HepG2 (cell line): ENCODE measurements around the gene CACTIN. TPM values are rescaled to one million over a fixed set of nuclear protein-coding genes. Genes with fewer than 3 reads are reported as not detected.

Experiments
- ARID5B ChIP-seq: IDR thresholded peaks from 2 replicates; pipeline ENCODE4 v1.4.0; 2020; ENCODE audit warnings: mild to moderate bottlenecking, missing genetic modification reagents
- ATF4 ChIP-seq, 2 experiments: fragments of 450-650 bp in 1 of 2; sonication (generic) in 1 of 2; formaldehyde crosslinking; IDR thresholded peaks; 2 replicates each; pipeline versions ENCODE4 v1.5.0 to v1.8.0; 2020 to 2022; ENCODE audit warnings: mild to moderate bottlenecking in 1 of 2, missing genetic modification reagents in 1 of 2
- BRCA1 ChIP-seq: sonication (generic); formaldehyde crosslinking; IDR thresholded peaks from 2 replicates; pipeline ENCODE4 v1.4.0; 2020; ENCODE audit warnings: missing genetic modification reagents
- CERS6 ChIP-seq: sonication (generic); formaldehyde crosslinking; IDR thresholded peaks from 2 replicates; pipeline ENCODE4 v1.5.0; 2020; ENCODE audit warnings: missing genetic modification reagents
- EP300 ChIP-seq, 3 experiments: sonication (generic) in 1 of 3; formaldehyde crosslinking in 1 of 3; IDR thresholded peaks; 2 replicates each; pipeline versions ENCODE4 v1.5.1 to v1.6.1; 2011 to 2020; ENCODE audit warnings: low read depth in 2 of 3, low read length in 2 of 3, borderline replicate concordance in 1 of 3, improper control_type of control experiment in 1 of 3, mild to moderate bottlenecking in 1 of 3, missing genetic modification reagents in 1 of 3, moderate library complexity in 1 of 3
- KIAA2018 ChIP-seq: sonication (generic); formaldehyde crosslinking; IDR thresholded peaks from 2 replicates; pipeline ENCODE4 v1.5.0; 2020; ENCODE audit warnings: mild to moderate bottlenecking, missing genetic modification reagents, borderline replicate concordance
- NFE2L1 ChIP-seq: sonication (generic); formaldehyde crosslinking; IDR thresholded peaks from 2 replicates; pipeline ENCODE4 v1.4.0; 2020; ENCODE audit warnings: missing genetic modification reagents, mild to moderate bottlenecking, borderline replicate concordance
- ZNF160 ChIP-seq: sonication (generic); formaldehyde crosslinking; IDR thresholded peaks from 2 replicates; pipeline ENCODE4 v1.8.0; 2022; ENCODE audit warnings: mild to moderate bottlenecking, inconsistent platforms, missing genetic modification reagents
- ZNF3 ChIP-seq: IDR thresholded peaks from 2 replicates; pipeline ENCODE4 v1.7.0; 2017; ENCODE audit warnings: inconsistent platforms
- ZNF501 ChIP-seq: sonication (generic); formaldehyde crosslinking; IDR thresholded peaks from 2 replicates; pipeline ENCODE4 v1.5.1; 2020; ENCODE audit warnings: mild to moderate bottlenecking, moderate library complexity, missing genetic modification reagents
- ZNF766 ChIP-seq: sonication (generic); formaldehyde crosslinking; IDR thresholded peaks from 2 replicates; pipeline ENCODE4 v1.5.0; 2020; ENCODE audit warnings: missing genetic modification reagents, borderline replicate concordance
- ZSCAN20 ChIP-seq: sonication (generic); formaldehyde crosslinking; IDR thresholded peaks from 2 replicates; pipeline ENCODE4 v1.4.0; 2020; ENCODE audit warnings: missing genetic modification reagents, mild to moderate bottlenecking, borderline replicate concordance
- polyA plus RNA-seq, 8 experiments: library from polyadenylated mRNA; depleted of rRNA in 3 of 8; stranded (reverse) in 7 of 8; unstranded in 1 of 8; fragments of >200 nt; fragmentation: Illumina TruSeq in 4 of 8; extraction: Trizol in 4 of 8; gene quantifications; 2 replicates each; pipeline versions ENCODE4 v1.2.1 to v1.2.3, GENCODE V29; 2011 to 2016; ENCODE audit warnings: low read depth in 4 of 8, missing spikeins in 1 of 8, mixed read lengths in 1 of 8; ENCODE audit not compliant: insufficient read depth in 1 of 8
- total RNA-seq, 5 experiments: library from RNA; depleted of rRNA; stranded (reverse); fragments of >200 nt; fragmentation: Illumina TruSeq; extraction: Trizol; gene quantifications; 2 replicates each; pipeline ENCODE4 v1.2.3, GENCODE V29; 2016; ENCODE audit warnings: low read depth in 1 of 5

The CACTIN gene
- total and polyA plus RNA-seq, 2 of the 13 experiments (the other 11 are each of a cell fraction or from before 2014, with no cell fraction given), result 10.0 to 16.6 TPM

- TF ChIP-seq KIAA2018 (CRISPR knock-in tag) (peak; percentile 75; the same call in 1 of the 2 replicates), BRCA1 (CRISPR knock-in tag) (0 out of 2 replicates have a peak, but pooled peaks have one; percentile 55), CERS6 (CRISPR knock-in tag) (no peak), ZNF766 (0 out of 2 replicates have a peak, but pooled peaks have one; percentile 62), ZNF501 (CRISPR knock-in tag) (peak; percentile 99), ZSCAN20 (CRISPR knock-in tag) (peak; percentile 72; the same call in 1 of the 2 replicates), ARID5B (peak; percentile 22; the same call in 1 of the 2 replicates), ATF4 (CRISPR knock-in tag; IDR thresholded peaks at IDR 0.05) (0 out of 4 replicates have a peak, but pooled peaks of 1 of the 2 experiments have one; percentile 50), ZNF3 (CRISPR knock-in tag) (no peak), NFE2L1 (CRISPR knock-in tag) (0 out of 2 replicates have a peak, but pooled peaks have one; percentile 32), ZNF160 (CRISPR knock-in tag) (peak; percentile 68; the same call in 1 of the 2 replicates), EP300 (IDR thresholded peaks at IDR 0.05; ENCODE audit: low read depth in 2 of 2, low read length in 2 of 2) (peak in 1 of 2 experiments; percentile 25; a peak in 1 of 4 replicates), EP300 (CRISPR knock-in tag; IDR thresholded peaks at IDR 0.05; ENCODE audit: borderline replicate concordance) (peak; percentile 23; the same call in 1 of the 2 replicates)
Measured at GRCh38 chr19:3626473-3627350, at the start of gene CACTIN (continued).
